ENCODE data around the gene PAAF1. TPM values are rescaled to one million over a fixed set of nuclear protein-coding genes. Genes with fewer than 3 reads are reported as not detected.

Gene PAAF1
- total RNA-seq, 2 donors from 2014 or later, result 31.3 to 74.3 TPM

DNA sequence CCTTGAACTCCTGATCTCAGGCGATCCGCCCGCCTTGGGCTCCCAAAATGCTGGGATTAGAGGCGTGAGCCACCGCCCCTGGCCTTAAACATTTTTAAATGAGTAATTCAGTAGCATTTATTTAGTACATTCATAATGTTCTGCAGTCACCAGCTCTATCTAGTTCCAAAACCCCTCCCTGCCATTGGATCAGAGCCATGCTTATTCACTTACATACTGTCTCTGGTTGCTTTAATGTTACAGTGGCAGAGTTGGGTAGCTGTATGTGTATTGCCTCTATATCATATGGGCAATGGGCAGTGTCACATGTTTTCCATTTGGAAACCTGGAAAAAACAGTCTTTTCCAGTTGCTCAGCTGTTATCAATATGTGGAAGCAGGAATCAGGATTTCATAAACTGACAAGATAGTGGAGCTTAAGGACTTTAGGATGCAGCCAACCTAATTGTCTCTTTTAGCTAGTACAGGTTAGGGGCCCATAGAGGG, 10.7 kb upstream of the PAAF1 start:
- 99 to 100% methylated on average over 3 to 4 of the region's 5 CpGs for WGBS, 2 experiments (ENCODE audit: insufficient coverage in 1 of 2, insufficient read length in 1 of 2)
- TF ChIP-seq, protein P1, sequence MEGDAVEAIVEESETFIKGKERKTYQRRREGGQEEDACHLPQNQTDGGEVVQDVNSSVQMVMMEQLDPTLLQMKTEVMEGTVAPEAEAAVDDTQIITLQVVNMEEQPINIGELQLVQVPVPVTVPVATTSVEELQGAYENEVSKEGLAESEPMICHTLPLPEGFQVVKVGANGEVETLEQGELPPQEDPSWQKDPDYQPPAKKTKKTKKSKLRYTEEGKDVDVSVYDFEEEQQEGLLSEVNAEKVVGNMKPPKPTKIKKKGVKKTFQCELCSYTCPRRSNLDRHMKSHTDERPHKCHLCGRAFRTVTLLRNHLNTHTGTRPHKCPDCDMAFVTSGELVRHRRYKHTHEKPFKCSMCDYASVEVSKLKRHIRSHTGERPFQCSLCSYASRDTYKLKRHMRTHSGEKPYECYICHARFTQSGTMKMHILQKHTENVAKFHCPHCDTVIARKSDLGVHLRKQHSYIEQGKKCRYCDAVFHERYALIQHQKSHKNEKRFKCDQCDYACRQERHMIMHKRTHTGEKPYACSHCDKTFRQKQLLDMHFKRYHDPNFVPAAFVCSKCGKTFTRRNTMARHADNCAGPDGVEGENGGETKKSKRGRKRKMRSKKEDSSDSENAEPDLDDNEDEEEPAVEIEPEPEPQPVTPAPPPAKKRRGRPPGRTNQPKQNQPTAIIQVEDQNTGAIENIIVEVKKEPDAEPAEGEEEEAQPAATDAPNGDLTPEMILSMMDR (conservative IDR thresholded peaks at IDR 0.05), result no peak
- Histone ChIP-seq H3K36me3 (ENCODE audit: control insufficient read depth, insufficient read depth, low read length) (peaks cover 16% of the 10 kb centered on the region), H3K27ac (ENCODE audit: low read depth, low read length) (no peak overlapping the region), H3K4me1 (ENCODE audit: control insufficient read depth, insufficient read depth, low read length) (peaks cover 6% of the 10 kb centered on the region), H3K27me3 (ENCODE audit: control insufficient read depth, insufficient read depth, low read length, poor library complexity, severe bottlenecking) (no peaks in the 10 kb centered on the region), H3K9me3 (ENCODE audit: control insufficient read depth, low read length) (no peaks in the 10 kb centered on the region), H3K9ac (ENCODE audit: extremely low read depth, low read length, poor library complexity, severe bottlenecking) (no peak overlapping the region), H3K4me3 (ENCODE audit: low read length) (no peak overlapping the region)
- peaks cover 2% of the 10 kb centered on the region for H3K4me1 Mint-ChIP-seq
- H3K27ac Mint-ChIP-seq, result no peak overlapping the region
- no peak overlapping the region for H3K4me3 Mint-ChIP-seq
- peaks cover 30% of the 10 kb centered on the region for H3K36me3 Mint-ChIP-seq (ENCODE audit: low read depth)
- H3K9me3 Mint-ChIP-seq, result no peaks in the 10 kb centered on the region
- no peak for DNase-seq
- no peaks in the 10 kb centered on the region for H3K27me3 Mint-ChIP-seq (ENCODE audit: insufficient read depth)

DNA sequence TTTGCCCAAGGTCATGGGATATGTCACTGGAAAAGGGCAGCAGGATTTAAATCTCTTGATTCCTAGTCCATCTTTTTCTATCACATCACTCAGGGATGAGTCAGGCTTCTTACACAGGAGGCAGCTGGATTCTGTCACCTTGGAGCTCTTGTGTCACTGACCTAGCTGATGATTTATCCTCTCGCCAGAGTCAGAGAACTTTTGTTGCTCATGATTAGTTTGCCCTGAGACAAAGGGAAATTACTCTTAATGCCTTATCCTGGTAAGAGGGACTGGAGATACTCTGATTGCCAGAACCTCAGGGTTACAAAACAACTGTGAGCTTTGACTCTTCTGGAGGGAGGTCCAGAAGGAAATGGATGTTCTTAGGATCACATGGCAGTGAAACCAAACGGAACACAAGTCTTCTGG, 10.2 kb upstream of the PAAF1 start:
- no peak for DNase-seq
- H3K27me3 Mint-ChIP-seq (ENCODE audit: insufficient read depth), result no peaks in the 10 kb centered on the region

DNA sequence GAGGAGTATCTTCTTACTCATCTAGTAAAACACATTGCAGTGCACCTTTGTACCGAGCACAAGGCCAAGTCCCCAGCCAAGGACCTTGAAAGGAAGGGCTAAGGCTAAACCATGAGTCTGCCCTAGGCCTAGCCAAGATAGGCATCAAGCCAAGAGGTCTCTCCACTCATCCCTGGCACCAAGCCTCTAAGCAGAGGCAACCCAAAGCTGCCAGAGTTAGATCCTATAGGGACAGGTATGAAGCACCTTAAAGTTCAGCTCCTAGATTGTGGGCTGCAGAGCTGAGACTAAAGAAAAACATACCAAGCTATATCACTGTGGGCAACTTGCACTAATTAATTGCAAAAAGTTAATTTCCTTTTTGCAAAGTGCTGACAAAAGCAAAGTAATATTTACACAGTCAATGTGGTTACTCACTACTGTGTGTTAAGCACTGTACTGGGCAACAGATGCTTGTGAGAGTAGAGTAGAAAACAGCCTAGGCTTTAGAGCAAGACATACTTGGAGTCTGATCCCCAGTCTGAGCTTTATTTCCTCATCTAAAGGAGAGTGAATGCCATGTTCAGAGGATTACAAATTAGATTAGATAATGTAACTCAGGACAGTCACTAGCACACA, 7.4 kb upstream of the PAAF1 start:
- Mint-ChIP-seq H3K36me3 (ENCODE audit: low read depth) (peaks cover 36% of the 10 kb centered on the region), H3K27ac (peak overlapping the region; percentile 42), H3K9me3 (no peaks in the 10 kb centered on the region), H3K4me1 (peaks cover 2% of the 10 kb centered on the region), H3K27me3 (ENCODE audit: insufficient read depth) (no peaks in the 10 kb centered on the region), H3K4me3 (no peak overlapping the region)
- Histone ChIP-seq H3K9ac (ENCODE audit: extremely low read depth, low read length, poor library complexity, severe bottlenecking) (no peak overlapping the region), H3K27me3 (ENCODE audit: control insufficient read depth, insufficient read depth, low read length, poor library complexity, severe bottlenecking) (no peaks in the 10 kb centered on the region), H3K4me3 (ENCODE audit: low read length) (no peak overlapping the region), H3K36me3 (ENCODE audit: control insufficient read depth, insufficient read depth, low read length) (peaks cover 30% of the 10 kb centered on the region), H3K9me3 (ENCODE audit: control insufficient read depth, low read length) (no peaks in the 10 kb centered on the region), H3K4me1 (ENCODE audit: control insufficient read depth, insufficient read depth, low read length) (peaks cover 6% of the 10 kb centered on the region), H3K27ac (ENCODE audit: low read depth, low read length) (no peak overlapping the region)
- TF ChIP-seq, protein P1 (conservative IDR thresholded peaks at IDR 0.05), result no peak
- no peak for DNase-seq
- 67 to 86% methylated on average over 1 of the region's 1 CpG for WGBS, 2 experiments (ENCODE audit: insufficient coverage in 1 of 2, insufficient read length in 1 of 2)

More for the DNA sequence above, 10.2 kb upstream of the PAAF1 start:
- TF ChIP-seq, protein P1 (conservative IDR thresholded peaks at IDR 0.05), result no peak
- Histone ChIP-seq H3K27ac (ENCODE audit: low read depth, low read length) (no peak overlapping the region), H3K9me3 (ENCODE audit: control insufficient read depth, low read length) (no peaks in the 10 kb centered on the region), H3K9ac (ENCODE audit: extremely low read depth, low read length, poor library complexity, severe bottlenecking) (no peak overlapping the region), H3K4me1 (ENCODE audit: control insufficient read depth, insufficient read depth, low read length) (peaks cover 6% of the 10 kb centered on the region), H3K4me3 (ENCODE audit: low read length) (no peak overlapping the region), H3K36me3 (ENCODE audit: control insufficient read depth, insufficient read depth, low read length) (peaks cover 19% of the 10 kb centered on the region), H3K27me3 (ENCODE audit: control insufficient read depth, insufficient read depth, low read length, poor library complexity, severe bottlenecking) (no peaks in the 10 kb centered on the region)
- no peaks in the 10 kb centered on the region for H3K9me3 Mint-ChIP-seq
- 96 to 100% methylated on average over 2 of the region's 2 CpGs for WGBS, 2 experiments (ENCODE audit: insufficient coverage in 1 of 2, insufficient read length in 1 of 2)
- peaks cover 2% of the 10 kb centered on the region for H3K4me1 Mint-ChIP-seq
- H3K27ac Mint-ChIP-seq, result no peak overlapping the region
- H3K36me3 Mint-ChIP-seq (ENCODE audit: low read depth), result peaks cover 30% of the 10 kb centered on the region
- H3K4me3 Mint-ChIP-seq, result no peak overlapping the region
